ENCODE data around the gene VIPR1.

The VIPR1 gene

GRCh38 chr3:42491881-42492507 lies 10.4 kb upstream of the VIPR1 start:
- Histone ChIP-seq H3K79me1 (replicated peaks; ENCODE audit: low read length, poor library complexity, severe bottlenecking) (no peaks in the 10 kb centered on the region), H4K91ac (ENCODE audit: low read length) (no peak overlapping the region), H3K18ac (ENCODE audit: low read depth in 1 of 2, low read length in 2 of 2) (no peak overlapping the region), H3K14ac (ENCODE audit: low read length in 2 of 2) (no peak overlapping the region), H4K8ac (ENCODE audit: low read length) (no peak overlapping the region), H2AFZ (ENCODE audit: low read depth, low read length) (no peak overlapping the region), H3K36me3 (ENCODE audit: control insufficient read depth in 1 of 2, insufficient read depth in 2 of 2, low read depth in 1 of 2, low read length in 2 of 2) (no peaks in the 10 kb centered on the region), H3K27ac (ENCODE audit: low read length, poor library complexity, severe bottlenecking) (no peak overlapping the region), H2BK15ac (ENCODE audit: low read depth, poor library complexity, severe bottlenecking) (no peak overlapping the region), H3K4ac (ENCODE audit: low read depth in 1 of 2, low read length in 2 of 2) (no peak overlapping the region), H3K9me3 (ENCODE audit: control insufficient read depth, low read length) (peaks cover 14% of the 10 kb centered on the region), H3K9ac (ENCODE audit: low read length) (no peak overlapping the region), H2BK120ac (ENCODE audit: low read depth, low read length) (no peak overlapping the region), H3K4me1 (ENCODE audit: control insufficient read depth, insufficient read depth, low read depth, low read length) (peaks cover 11% of the 10 kb centered on the region), H3K27me3 (ENCODE audit: control insufficient read depth in 1 of 2, insufficient read depth in 1 of 2, low read length in 2 of 2) (peaks cover 0 to 53% of the 10 kb centered on the region in 2 experiments), H3K4me2 (ENCODE audit: low read length, poor library complexity, severe bottlenecking) (no peak overlapping the region), H2BK12ac (ENCODE audit: low read length in 2 of 2) (peak overlapping the region in 1 of 2 experiments; percentile 6), H2AK5ac (ENCODE audit: low read length, severe bottlenecking) (peak overlapping the region; percentile 49), H3K4me3 (ENCODE audit: insufficient read depth in 1 of 2, low read depth in 1 of 2, low read length in 2 of 2) (no peak overlapping the region), H3K23ac (ENCODE audit: low read length in 2 of 2) (no peak overlapping the region), H2BK5ac (ENCODE audit: low read depth, low read length, poor library complexity, severe bottlenecking) (no peak overlapping the region)
- WGBS: 93% methylated on average over 2 of the region's 3 CpGs
- DNase-seq: no peak

GRCh38 chr3:42492508-42493080 lies 9.8 kb upstream of the VIPR1 start:
- H3K4me2 ChIP-seq (ENCODE audit: low read length, poor library complexity, severe bottlenecking): no peak overlapping the region
- peaks cover 15% of the 10 kb centered on the region for H3K4me1 ChIP-seq (ENCODE audit: control insufficient read depth, insufficient read depth, low read depth, low read length)
- WGBS: 79% methylated on average over 3 of the region's 6 CpGs
- peak overlapping the region; percentile 49 for H2AK5ac ChIP-seq (ENCODE audit: low read length, severe bottlenecking)
- H3K23ac ChIP-seq (ENCODE audit: low read length in 2 of 2): no peak overlapping the region
- no peak overlapping the region for H3K4me3 ChIP-seq (ENCODE audit: insufficient read depth in 1 of 2, low read depth in 1 of 2, low read length in 2 of 2)
- H2AFZ ChIP-seq (ENCODE audit: low read depth, low read length): peak overlapping the region; percentile 60
- peaks cover 8% of the 10 kb centered on the region for H3K9me3 ChIP-seq (ENCODE audit: control insufficient read depth, low read length)
- H2BK12ac ChIP-seq (ENCODE audit: low read length in 2 of 2): peak overlapping the region in 1 of 2 experiments; percentile 6
- H3K9ac ChIP-seq (ENCODE audit: low read length): no peak overlapping the region
- H3K27me3 ChIP-seq (ENCODE audit: control insufficient read depth in 1 of 2, insufficient read depth in 1 of 2, low read length in 2 of 2): peaks cover 0 to 54% of the 10 kb centered on the region in 2 experiments
- H3K14ac ChIP-seq (ENCODE audit: low read length in 2 of 2): peak overlapping the region in 1 of 2 experiments; percentile 39
- H3K79me1 ChIP-seq (replicated peaks; ENCODE audit: low read length, poor library complexity, severe bottlenecking): no peaks in the 10 kb centered on the region
- H2BK15ac ChIP-seq (ENCODE audit: low read depth, poor library complexity, severe bottlenecking): no peak overlapping the region
- no peak overlapping the region for H3K27ac ChIP-seq (ENCODE audit: low read length, poor library complexity, severe bottlenecking)
- no peak overlapping the region for H2BK120ac ChIP-seq (ENCODE audit: low read depth, low read length)
- DNase-seq: no peak
- no peak overlapping the region for H2BK5ac ChIP-seq (ENCODE audit: low read depth, low read length, poor library complexity, severe bottlenecking)
- H3K4ac ChIP-seq (ENCODE audit: low read depth in 1 of 2, low read length in 2 of 2): peak overlapping the region in 1 of 2 experiments; percentile 33
- H3K18ac ChIP-seq (ENCODE audit: low read depth in 1 of 2, low read length in 2 of 2): peak overlapping the region in 1 of 2 experiments; percentile 50
- no peak overlapping the region for H4K8ac ChIP-seq (ENCODE audit: low read length)
- no peak overlapping the region for H4K91ac ChIP-seq (ENCODE audit: low read length)
- H3K36me3 ChIP-seq (ENCODE audit: control insufficient read depth in 1 of 2, insufficient read depth in 2 of 2, low read depth in 1 of 2, low read length in 2 of 2): no peaks in the 10 kb centered on the region

- H3K4me3 ChIP-seq (ENCODE audit: insufficient read depth in 1 of 2, low read depth in 1 of 2, low read length in 2 of 2): no peak overlapping the region
Observed at GRCh38 chr3:42493126-42493797, 9.2 kb upstream of the VIPR1 start.

GRCh38 chr3:42493798-42494151 lies 8.7 kb upstream of the VIPR1 start:
- 96% methylated on average over 3 of the region's 3 CpGs for WGBS
- no peak for DNase-seq
- H3K4me3 ChIP-seq (ENCODE audit: insufficient read depth in 1 of 2, low read depth in 1 of 2, low read length in 2 of 2): no peak overlapping the region

More at GRCh38 chr3:42493126-42493797, 9.2 kb upstream of the VIPR1 start:
- Histone ChIP-seq H2BK5ac (ENCODE audit: low read depth, low read length, poor library complexity, severe bottlenecking) (peak overlapping the region; percentile 36), H3K79me1 (replicated peaks; ENCODE audit: low read length, poor library complexity, severe bottlenecking) (no peaks in the 10 kb centered on the region), H4K8ac (ENCODE audit: low read length) (peak overlapping the region; percentile 21), H2BK120ac (ENCODE audit: low read depth, low read length) (no peak overlapping the region), H2AFZ (ENCODE audit: low read depth, low read length) (no peak overlapping the region), H4K91ac (ENCODE audit: low read length) (no peak overlapping the region), H3K14ac (ENCODE audit: low read length in 2 of 2) (no peak overlapping the region), H2AK5ac (ENCODE audit: low read length, severe bottlenecking) (no peak overlapping the region), H3K9ac (ENCODE audit: low read length) (no peak overlapping the region), H3K4me1 (ENCODE audit: control insufficient read depth, insufficient read depth, low read depth, low read length) (peaks cover 15% of the 10 kb centered on the region), H3K4me2 (ENCODE audit: low read length, poor library complexity, severe bottlenecking) (no peak overlapping the region), H3K23ac (ENCODE audit: low read length in 2 of 2) (no peak overlapping the region), H3K27me3 (ENCODE audit: control insufficient read depth in 1 of 2, insufficient read depth in 1 of 2, low read length in 2 of 2) (peaks cover 0 to 58% of the 10 kb centered on the region in 2 experiments), H3K27ac (ENCODE audit: low read length, poor library complexity, severe bottlenecking) (no peak overlapping the region), H3K9me3 (ENCODE audit: control insufficient read depth, low read length) (peaks cover 8% of the 10 kb centered on the region), H3K18ac (ENCODE audit: low read depth in 1 of 2, low read length in 2 of 2) (peak overlapping the region in 1 of 2 experiments; percentile 31), H3K4ac (ENCODE audit: low read depth in 1 of 2, low read length in 2 of 2) (no peak overlapping the region), H3K36me3 (ENCODE audit: control insufficient read depth in 1 of 2, insufficient read depth in 2 of 2, low read depth in 1 of 2, low read length in 2 of 2) (no peaks in the 10 kb centered on the region), H2BK15ac (ENCODE audit: low read depth, poor library complexity, severe bottlenecking) (no peak overlapping the region), H2BK12ac (ENCODE audit: low read length in 2 of 2) (peak overlapping the region in 1 of 2 experiments; percentile 31)
- WGBS: 82% methylated on average over 7 of the region's 7 CpGs
- no peak for DNase-seq

More at GRCh38 chr3:42493798-42494151, 8.7 kb upstream of the VIPR1 start:
- Histone ChIP-seq H4K8ac (ENCODE audit: low read length) (no peak overlapping the region), H3K18ac (ENCODE audit: low read depth in 1 of 2, low read length in 2 of 2) (peak overlapping the region in 1 of 2 experiments; percentile 56), H3K9me3 (ENCODE audit: control insufficient read depth, low read length) (peaks cover 5% of the 10 kb centered on the region), H2BK5ac (ENCODE audit: low read depth, low read length, poor library complexity, severe bottlenecking) (peak overlapping the region; percentile 36), H3K4ac (ENCODE audit: low read depth in 1 of 2, low read length in 2 of 2) (no peak overlapping the region), H2BK120ac (ENCODE audit: low read depth, low read length) (no peak overlapping the region), H3K4me2 (ENCODE audit: low read length, poor library complexity, severe bottlenecking) (no peak overlapping the region), H3K79me1 (replicated peaks; ENCODE audit: low read length, poor library complexity, severe bottlenecking) (no peaks in the 10 kb centered on the region), H4K91ac (ENCODE audit: low read length) (peak overlapping the region; percentile 24), H3K9ac (ENCODE audit: low read length) (no peak overlapping the region), H3K27ac (ENCODE audit: low read length, poor library complexity, severe bottlenecking) (no peak overlapping the region), H3K23ac (ENCODE audit: low read length in 2 of 2) (no peak overlapping the region), H2AK5ac (ENCODE audit: low read length, severe bottlenecking) (peak overlapping the region; percentile 29), H3K4me1 (ENCODE audit: control insufficient read depth, insufficient read depth, low read depth, low read length) (peaks cover 15% of the 10 kb centered on the region), H3K27me3 (ENCODE audit: control insufficient read depth in 1 of 2, insufficient read depth in 1 of 2, low read length in 2 of 2) (peaks cover 0 to 59% of the 10 kb centered on the region in 2 experiments), H2BK15ac (ENCODE audit: low read depth, poor library complexity, severe bottlenecking) (no peak overlapping the region), H3K36me3 (ENCODE audit: control insufficient read depth in 1 of 2, insufficient read depth in 2 of 2, low read depth in 1 of 2, low read length in 2 of 2) (no peaks in the 10 kb centered on the region), H2AFZ (ENCODE audit: low read depth, low read length) (no peak overlapping the region), H2BK12ac (ENCODE audit: low read length in 2 of 2) (no peak overlapping the region), H3K14ac (ENCODE audit: low read length in 2 of 2) (peak overlapping the region in 1 of 2 experiments; percentile 44)

All from mesenchymal stem cell (in vitro differentiated cells and primary cell).